SK-N-DZ (cell line): ENCODE measurements around the gene ITPRIP.

ENCODE experiments used
- DNase-seq: peaks from one replicate; pipeline ENCODE4 v3.0.0-alpha.2; 2015; ENCODE audit warnings: low spot score

Gene ITPRIP

DNA sequence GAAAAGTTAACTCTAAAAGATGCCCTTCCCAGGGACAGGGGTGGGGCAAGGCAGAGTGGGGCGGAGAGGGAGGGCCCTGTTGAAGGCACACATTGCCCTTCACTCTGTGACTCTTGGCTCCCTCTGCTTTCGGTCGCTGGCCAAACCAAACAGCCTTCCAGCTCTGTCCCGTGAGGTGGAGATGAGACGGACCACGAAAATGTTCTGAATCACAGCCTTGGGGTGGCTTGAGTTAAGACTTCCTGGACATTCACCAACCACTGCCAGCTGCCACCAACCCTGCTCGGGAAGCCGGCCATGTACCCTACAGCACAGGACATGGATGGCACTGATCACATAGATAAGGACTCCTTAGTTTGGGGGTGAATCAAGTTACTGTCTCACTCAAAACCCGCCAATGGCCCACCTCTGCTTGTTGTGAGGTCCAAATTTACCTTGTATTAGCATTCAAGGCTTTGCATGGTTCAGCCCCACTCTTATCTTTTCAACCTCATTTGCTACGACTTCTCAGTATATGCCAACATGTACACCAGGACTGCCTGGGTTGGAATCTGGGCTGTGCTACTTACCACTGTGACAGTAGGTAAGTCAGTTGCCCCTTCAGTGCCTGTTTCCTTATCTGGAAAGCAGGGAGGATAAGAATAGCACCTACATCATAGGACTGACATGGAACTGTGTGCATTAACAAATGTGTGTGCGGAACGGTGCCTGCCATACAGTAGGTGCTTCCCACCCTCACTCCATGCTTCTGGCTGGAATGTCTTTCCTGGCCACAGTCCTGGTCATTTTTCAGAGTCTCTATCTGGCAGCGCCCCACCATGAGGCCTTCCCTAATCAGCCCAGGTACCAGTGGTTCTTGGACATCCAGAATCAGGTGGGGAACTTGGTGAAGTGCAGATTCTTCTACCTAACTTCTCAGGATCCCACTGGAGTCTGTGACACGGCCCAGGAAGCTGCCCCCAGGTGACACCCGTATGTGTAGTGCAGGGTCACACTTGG, 28.0 kb downstream of the ITPRIP start:
- no peak for DNase-seq

DNA sequence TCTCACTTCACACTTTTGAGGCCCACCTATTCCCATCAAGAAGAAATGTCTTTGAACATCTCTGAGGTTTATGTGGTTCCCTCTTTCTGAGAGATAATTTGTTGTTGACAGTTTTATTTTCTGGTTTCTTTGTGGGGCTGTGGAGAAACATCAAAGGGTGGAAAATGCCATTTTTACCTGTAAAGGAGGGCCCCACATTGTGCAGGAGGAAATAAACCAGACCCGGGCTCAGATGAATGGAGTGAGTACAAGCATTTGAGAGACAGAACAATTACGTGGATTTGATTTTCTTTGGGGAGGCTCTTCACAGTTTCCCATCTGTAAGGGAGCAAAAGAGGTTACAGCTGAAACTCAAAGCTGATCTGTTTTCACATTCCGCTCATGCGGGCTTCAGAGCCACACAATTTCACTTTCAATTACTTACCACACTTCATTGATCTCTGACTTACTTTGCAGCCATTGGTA, 29.8 kb downstream of the ITPRIP start:
- no peak for DNase-seq

DNA sequence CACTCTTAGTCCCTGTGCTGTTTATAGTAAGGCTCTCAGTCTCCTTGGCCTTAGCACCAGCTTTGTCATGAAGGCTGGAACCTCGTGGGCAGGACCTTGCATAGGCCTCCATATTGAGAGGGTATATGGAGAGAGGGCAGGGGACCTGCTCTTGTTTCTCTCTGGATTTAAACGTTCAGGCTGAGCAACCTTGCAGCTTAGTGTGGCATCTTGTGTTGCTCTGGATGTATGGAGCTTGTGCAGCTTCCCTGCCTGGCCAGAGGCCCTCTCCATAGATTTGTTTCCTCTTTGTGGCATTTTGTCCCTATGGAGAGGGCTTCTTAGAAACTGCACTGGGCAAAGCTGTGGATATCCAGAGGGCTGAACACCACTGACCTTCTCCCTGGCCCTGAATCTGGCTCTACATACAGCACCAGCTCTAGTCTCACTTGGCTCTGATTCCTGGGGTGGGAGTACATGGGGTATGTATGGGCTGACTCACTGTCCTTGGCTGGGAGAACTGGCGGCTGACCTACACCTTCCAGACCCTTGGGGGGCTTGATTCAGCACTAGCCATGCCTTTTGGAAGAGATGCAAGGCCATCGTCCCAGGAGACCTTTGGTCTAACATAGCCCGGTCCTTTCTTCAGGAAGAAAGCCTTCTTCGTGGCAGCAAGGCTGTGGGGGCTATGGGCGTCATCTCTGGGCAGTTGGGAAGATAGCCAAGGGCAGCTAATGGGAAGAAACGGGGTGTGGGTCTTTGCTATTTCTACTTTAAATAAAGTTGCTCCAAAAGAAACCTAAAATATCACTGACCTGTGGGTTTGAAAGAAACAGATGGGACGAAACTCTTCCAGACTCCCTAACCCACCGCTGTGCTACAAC, 30.5 kb downstream of the ITPRIP start:
- no peak for DNase-seq

DNA sequence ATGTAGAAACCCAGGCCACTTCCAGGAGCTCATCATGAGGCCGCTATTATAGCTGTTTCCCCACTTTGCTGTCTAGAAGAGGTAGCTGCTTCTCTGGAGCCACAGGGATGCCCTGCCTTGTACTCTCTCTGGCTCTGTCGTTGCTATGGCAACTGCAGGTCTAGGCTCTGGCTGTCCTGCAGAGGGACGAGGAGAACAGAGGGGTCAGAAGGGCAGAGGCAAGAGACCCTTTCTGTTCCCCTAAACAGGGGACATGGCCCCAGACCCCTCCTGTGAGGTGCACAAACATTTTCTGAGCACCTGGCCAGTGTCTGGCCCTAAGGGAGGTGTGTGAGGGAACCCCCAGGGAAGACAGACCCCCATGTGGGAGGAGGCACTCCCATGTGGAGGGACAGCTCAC, 31.4 kb downstream of the ITPRIP start:
- DNase-seq: peak; percentile 46

DNA sequence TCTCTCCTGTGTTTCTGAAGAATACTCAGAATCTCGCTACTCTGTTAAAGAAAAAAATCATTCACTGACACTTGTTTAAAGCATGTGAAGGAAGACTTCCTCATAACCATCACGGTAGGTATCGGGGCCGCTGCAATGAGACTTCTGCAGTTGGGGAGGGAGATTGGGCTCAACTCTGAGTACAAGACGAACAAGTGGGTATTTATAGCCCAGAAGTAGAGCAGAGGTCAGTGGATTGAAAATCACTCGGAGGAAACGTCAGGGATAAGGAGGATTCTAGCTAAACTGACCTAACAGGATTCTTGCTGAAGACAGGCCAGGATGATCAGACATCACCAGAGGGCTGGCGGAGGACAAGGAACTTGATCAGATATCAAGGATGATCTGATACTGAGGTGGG, 33.3 kb downstream of the ITPRIP start:
- DNase-seq: no peak

DNA sequence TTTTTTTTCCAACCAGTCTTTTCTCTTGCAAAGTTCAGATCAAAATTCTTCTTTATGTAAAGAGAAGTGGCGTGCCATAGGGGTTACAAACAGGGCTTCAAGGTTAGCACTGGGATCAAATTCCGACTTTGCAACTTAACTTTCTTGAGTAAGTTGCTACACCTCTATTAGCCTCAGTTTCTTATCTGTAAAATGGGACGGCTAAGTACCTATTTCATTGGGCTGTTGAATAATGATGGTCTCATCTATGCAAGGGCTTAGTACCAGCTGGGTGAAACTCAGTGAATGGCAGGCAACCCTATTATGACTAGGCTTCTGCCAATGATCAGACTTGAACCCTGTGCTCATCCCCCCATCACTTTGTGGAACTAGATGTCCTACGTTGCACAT, 33.9 kb downstream of the ITPRIP start:
- no peak for DNase-seq

DNA sequence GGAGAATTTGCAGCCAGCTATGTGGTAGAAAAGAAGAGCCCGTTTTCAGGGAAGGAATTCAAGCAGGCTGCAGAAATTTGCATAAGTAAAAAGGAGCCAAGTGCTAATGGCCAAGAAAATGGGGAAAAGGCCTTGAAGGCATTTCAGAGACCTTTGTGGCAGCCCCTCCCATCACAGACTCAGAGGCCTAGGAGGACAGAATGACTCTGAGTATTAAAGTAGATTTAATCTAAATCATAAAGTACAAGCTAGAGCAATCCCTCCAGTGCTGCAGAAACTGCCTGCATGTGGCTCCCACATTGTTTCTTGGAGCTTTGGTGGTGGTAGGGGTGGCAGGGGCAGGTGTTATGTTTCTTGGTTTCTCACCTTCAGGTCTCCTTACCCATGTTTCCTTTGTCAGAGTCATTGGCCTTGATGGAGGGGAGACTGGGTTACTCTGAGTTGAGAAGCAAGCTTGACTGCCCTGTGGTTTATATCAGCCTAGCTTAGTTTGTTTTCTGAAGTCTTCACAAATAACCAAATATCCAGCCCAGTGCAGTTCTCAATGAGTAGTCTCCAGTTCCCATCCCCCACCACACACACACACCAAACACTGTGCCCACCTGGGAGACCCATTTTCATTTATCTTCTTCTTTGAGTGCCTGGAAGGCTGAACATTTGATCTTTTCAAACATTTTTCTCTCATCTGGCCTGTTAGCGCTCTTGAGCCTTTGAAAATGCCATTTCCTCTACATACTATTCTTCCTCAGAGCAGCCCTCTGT, 34.5 kb downstream of the ITPRIP start:
- DNase-seq: no peak

DNA sequence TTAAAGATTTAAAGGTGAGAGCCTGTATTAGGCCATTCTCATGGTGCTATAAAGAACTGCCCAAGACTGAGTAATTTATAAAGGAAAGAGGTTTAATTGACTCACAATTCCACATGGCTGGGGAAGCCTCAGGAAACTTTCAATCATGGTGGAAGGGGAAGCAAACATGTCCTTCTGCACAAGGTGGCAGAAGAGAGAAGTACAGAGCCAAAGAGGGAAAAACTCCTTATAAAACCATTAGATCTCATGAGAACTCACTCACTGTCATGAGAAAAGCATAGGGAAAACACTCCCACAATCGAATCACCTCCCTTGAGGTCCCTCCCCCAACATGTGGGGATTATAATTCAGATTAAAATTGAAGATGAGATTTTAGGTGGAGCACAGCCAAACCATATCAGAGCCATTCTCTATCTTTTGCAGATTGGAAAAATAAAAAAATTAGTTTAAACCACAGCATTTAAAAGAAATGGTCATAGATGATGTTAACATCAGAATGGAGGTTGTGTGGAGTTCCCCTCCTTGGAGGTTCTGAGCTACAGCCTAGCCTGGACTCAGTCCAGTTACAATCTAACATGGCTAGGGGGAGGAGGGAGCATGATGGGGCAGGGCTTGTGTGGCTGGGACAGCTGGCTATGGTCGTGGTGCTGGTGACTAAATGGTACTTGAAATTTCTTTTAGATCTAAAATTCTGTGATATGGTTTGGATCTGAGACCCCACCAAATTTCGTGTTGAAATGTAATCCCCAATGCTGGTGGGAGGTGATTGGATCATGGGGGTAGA, 36.2 kb downstream of the ITPRIP start:
- DNase-seq: no peak

DNA sequence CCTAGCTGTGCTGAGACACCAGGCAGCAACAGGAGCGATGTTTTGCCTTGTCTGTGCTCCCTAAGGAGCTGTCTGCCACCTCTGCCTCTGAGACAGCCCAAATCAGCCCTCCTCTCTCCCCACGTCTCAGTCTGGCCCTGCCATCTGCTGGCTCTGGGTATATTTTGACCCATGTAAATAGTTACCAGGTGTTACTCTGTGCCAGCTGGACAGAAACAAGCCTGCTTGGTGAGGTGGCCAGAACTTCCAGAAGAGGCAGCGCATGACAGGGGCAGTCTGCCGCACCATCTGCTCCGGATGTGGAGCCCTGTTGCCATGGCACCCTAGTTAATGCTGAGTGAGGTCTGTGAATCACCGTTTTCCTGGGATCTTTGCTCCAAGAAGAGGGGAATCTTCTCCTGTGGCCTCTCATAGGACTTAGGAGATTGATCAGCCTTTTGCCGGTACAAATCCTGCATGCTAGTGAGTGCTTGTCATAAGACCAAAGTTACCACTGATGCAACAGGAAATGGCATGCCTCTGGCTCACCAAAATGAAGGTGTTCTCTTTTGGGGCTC, 37.5 kb downstream of the ITPRIP start:
- peak; percentile 64 for DNase-seq

DNA sequence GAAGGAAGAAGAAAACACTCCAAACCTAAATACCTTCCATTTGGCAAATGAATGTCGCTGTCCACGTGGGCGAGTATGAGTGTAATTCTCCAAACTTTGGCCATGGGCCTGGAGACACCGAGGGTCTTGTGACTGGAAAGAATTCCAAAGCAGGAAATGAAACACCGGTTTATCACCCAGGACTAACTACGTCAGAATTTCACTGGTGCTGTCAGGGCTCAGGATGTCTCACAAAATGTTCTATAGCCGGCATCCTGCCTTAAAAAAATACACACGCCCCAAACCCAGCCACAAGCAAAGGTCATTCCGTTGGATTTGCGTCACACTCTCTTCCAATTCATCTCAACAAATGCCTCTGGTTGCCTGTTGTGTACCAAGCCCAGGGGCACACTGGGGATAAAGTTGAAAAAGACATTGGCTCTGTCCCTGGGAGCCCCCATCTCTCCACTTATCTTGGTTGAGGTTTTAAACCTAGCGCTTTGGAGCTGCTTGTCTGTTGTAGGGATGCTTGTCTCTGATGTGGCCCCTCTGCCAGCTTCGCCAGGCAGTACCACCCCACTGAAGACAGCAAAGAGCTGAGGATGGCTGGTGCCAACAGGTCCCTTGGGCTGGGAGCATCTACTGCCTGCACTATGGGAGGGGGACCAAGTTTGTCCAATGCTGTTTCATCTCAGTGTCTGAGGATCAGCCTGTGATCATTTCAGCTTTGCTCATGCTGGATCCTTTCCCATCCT, 38.1 kb downstream of the ITPRIP start:
- DNase-seq: no peak

DNA sequence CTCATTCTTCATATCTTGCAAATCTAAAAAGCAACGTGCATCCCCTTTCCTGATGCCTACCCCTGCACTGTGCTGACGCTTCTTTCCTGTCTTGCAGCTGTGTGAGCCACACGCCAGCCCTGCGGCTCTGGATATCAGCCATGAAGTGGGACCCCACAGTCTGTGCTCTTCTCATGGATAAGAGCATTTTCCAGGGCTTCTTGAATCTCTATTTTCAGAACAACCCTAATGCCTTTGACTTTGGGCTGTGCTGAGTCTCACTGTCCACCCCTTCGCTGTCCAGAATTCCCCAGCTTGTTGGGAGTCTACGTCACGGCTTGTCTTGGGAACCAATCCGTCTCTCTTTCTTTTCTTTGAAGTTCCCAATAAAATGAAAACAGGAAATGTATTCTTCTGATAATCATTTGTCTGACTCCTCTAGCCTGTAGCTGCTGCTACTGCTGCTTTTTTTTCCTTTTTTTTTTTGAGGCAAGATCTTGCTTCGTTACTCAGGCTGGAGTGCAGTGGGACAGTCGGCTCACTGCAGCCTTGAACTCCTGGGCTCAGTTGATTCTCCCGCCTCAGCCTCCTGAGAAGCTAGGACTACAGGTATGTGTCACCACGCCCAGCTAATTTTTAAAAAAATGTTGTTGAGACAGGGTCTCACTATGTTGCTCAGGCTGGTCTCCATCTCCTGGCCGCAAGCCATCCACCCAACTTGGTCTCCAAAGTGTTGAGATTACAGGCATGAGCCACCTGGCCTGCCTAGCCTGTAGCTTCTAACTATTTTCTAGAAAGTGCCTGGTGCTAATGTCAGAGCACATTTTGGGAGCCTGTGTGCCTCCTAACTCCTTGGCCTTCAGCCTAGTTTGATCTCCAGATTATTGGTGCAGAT, 39.0 kb downstream of the ITPRIP start:
- DNase-seq: no peak

DNA sequence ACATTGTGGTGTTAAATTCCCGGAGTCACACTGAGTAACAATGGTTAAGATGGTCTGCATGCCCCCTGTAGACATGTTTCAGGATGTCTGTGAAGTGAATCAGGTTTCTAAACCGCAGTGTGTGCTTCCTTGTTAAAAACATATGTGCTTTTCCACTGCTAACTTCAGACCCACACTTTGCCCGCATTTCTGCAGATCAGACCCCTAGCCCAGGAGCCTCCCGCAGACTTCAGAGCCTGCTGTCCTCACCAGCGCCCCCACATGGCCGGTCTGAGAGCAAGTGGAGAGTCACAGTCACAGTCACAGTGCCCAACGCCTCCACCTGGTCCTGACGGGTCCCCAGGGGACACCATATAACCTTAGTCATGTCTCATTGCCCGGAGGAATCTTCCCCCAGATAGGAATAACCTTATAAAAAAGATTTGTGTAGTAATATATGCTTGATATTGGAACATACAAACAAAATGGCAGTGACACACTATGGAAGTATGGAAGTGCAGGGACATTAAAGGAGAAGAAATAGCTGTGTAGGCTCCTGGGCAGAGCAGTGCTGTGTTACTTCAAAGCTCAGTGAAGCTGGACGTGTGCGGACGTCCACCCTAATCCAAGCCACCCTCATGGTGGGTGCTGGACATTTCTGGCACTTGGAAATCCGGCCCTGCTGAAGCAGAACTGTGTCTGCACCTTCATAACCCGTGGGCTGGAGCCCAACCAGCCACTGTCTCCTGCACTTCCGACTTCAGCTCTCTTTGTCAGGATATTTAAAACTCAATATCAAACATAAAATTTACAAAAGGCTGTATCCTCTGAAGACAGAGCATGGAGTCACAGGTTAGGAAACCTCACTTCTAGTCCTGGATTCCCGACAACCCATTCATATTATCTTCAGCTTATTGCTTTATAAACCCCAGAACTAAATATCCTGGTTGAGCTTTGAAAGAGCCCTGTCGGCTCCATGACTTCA, 40.3 kb downstream of the ITPRIP start:
- no peak for DNase-seq

DNA sequence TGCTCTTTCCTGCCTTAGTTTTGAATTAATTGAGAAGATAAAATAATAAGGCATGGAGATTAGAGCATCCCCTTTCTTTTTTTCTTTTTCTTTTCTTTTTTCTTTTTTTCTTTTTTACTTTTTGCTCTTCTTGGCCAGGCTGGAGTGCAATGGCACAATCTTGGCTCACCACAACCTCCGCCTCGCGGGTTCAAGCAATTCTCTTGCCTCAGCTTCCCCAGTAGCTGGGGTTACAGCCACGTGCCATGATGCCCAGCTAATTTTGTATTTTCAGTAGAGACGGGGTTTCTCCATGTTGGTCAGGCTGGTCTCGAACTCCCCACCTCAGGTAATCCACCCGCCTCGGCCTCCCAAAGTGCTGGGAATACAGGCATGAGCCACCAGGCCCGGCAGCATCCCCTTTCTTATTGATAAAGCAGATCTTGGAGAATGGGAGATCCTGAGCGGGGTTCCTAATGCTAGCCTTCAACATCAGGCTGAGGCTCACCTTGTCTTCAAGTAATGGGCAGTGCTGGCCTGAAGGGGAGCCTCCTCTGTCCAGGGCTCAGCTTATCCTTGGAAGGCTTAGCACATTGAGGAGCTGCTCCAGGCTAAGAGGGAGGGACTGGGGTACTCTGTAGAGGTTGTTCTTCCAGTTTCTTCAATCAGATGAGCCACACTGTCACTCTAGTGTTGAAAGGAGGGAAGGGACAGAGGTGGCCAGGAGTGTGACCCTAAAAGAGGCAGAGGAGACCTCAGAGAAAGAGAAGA, 41.4 kb downstream of the ITPRIP start:
- DNase-seq: no peak

DNA sequence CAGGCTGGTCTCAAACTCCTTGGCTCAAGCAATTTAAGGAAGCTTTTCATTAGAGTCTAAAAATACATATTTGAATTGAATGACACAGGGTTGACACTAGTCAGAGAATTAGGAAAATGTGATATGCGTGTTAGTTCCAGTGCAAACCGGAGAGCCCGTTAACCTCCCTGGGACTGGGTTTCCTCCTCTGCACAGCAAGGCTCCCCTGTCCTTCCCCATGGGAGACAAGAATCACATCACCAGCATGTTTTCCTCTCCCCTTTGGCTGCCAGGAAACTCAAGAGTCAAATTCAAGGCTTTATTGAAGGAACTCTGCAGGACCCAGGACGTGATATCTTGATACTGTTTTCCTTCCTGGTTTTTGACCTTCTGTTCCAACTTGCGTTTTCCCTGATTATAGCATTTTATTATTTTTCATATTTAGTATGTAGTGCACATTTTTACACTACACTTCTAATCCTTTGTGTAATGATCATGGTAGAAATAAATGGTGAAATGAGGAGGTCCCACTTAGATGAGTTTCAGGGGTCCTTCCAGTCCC, 44.4 kb downstream of the ITPRIP start:
- no peak for DNase-seq

DNA sequence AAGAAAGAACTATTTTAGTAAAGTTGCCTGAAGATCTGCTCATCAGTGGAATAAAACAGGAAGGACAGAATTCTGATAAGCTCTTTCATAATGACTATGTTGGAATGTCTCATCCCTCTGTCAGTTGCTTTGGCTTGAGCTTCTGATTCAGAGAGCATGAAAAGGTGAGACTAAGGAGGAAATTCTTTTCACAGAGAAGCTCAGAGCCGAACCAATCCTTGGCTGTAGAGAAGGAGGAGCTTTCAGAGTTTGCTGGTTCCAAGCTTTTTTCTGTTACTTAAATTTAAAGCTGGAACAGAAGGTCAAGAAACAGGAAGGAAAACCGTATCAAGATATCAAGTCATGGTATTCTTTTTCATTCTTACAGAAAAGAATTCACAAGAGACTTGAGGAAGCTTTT, 45.3 kb downstream of the ITPRIP start:
- DNase-seq: no peak

DNA sequence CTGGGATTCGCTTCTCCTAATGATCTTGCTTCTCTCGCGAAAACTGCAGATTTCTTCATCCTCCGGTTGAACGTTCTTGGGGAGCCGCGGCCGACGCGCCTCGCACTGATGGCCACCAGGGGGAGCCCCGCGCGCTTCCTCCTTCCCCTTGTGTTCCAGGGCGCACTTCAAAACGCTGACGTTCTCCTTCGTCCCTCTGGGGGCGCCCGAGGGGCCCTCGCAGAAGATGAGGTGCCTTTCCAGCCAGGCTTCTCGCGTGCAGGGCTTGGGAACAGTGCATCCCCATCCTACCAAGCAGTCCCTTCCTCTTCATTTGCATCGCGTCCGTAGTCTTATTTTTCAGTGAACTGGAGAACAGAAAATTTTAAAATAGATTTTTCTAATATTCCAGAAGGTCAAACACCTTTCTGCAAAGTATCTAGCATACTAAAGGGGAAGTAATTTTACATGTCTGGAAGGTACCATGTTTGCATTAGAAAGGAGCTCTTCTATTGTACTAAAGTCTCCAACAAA, 46.8 kb downstream of the ITPRIP start:
- peak; percentile 84 for DNase-seq
